Measurements from ENCODE around the gene HSD17B14. TPM values are rescaled to one million over a fixed set of nuclear protein-coding genes. Genes with fewer than 3 reads are reported as not detected.

HSD17B14 gene
- total and polyA plus RNA-seq, 4 donors: 3.7 to 12.6 (median 8.1) TPM

DNA sequence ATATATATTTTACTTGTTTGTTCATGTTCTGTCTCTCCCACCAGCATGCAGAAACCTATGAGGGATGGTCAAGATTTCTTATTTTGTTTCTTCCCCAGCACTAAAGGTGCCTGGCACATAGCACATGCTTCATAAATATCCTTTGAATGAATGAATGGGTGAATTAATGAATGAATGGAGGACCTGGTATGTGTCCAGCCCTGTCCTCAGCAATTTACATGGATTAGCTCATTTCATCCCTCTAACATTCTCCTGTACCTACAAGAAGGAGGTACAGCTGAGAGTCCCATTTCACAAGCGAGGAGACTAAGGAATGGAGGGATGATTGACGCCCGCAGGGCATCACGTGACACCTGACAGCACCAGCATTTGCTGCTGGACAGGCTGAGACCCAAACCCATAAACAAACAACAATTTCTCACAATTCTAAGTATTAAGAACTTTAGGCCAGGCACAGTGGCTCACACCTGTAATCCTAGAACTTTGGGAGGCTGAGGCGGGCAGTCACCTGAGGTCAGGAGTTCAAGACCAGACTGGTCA is 18.6 kb downstream of the HSD17B14 start:
- 92% methylated on average over 5 of the region's 5 CpGs for WGBS
- no peaks in the 10 kb centered on the region for H3K27me3 ChIP-seq (ENCODE audit: control insufficient read depth in 4 of 4, insufficient read depth in 4 of 4, low read length in 3 of 4)
- H3K9me3 ChIP-seq (ENCODE audit: control insufficient read depth in 4 of 4, low read length in 3 of 4): no peaks in the 10 kb centered on the region
- TF ChIP-seq, protein P1, sequence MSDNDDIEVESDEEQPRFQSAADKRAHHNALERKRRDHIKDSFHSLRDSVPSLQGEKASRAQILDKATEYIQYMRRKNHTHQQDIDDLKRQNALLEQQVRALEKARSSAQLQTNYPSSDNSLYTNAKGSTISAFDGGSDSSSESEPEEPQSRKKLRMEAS (IDR thresholded peaks at IDR 0.05): no peak
- TF ChIP-seq EGR1 (IDR thresholded peaks at IDR 0.05; ENCODE audit: low read depth in 2 of 2): no peak
- no peak for TF ChIP-seq NR2F2 (IDR thresholded peaks at IDR 0.05)
- TF ChIP-seq, protein P2, sequence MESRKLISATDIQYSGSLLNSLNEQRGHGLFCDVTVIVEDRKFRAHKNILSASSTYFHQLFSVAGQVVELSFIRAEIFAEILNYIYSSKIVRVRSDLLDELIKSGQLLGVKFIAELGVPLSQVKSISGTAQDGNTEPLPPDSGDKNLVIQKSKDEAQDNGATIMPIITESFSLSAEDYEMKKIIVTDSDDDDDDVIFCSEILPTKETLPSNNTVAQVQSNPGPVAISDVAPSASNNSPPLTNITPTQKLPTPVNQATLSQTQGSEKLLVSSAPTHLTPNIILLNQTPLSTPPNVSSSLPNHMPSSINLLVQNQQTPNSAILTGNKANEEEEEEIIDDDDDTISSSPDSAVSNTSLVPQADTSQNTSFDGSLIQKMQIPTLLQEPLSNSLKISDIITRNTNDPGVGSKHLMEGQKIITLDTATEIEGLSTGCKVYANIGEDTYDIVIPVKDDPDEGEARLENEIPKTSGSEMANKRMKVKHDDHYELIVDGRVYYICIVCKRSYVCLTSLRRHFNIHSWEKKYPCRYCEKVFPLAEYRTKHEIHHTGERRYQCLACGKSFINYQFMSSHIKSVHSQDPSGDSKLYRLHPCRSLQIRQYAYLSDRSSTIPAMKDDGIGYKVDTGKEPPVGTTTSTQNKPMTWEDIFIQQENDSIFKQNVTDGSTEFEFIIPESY (IDR thresholded peaks at IDR 0.05): no peak
- TF ChIP-seq SP1 (IDR thresholded peaks at IDR 0.05): no peak
- TF ChIP-seq FOXA2 (IDR thresholded peaks at IDR 0.05): no peak
- no peak for TF ChIP-seq GABPA (IDR thresholded peaks at IDR 0.05 in 1 of 2, conservative IDR thresholded peaks at IDR 0.05 in 1 of 2)
- no peak for TF ChIP-seq RAD21 (IDR thresholded peaks at IDR 0.05)
- TF ChIP-seq JUND (IDR thresholded peaks at IDR 0.05): no peak
- TF ChIP-seq YY1 (IDR thresholded peaks at IDR 0.05): no peak
- TF ChIP-seq HNF4G (IDR thresholded peaks at IDR 0.05): no peak
- TF ChIP-seq, protein P3, sequence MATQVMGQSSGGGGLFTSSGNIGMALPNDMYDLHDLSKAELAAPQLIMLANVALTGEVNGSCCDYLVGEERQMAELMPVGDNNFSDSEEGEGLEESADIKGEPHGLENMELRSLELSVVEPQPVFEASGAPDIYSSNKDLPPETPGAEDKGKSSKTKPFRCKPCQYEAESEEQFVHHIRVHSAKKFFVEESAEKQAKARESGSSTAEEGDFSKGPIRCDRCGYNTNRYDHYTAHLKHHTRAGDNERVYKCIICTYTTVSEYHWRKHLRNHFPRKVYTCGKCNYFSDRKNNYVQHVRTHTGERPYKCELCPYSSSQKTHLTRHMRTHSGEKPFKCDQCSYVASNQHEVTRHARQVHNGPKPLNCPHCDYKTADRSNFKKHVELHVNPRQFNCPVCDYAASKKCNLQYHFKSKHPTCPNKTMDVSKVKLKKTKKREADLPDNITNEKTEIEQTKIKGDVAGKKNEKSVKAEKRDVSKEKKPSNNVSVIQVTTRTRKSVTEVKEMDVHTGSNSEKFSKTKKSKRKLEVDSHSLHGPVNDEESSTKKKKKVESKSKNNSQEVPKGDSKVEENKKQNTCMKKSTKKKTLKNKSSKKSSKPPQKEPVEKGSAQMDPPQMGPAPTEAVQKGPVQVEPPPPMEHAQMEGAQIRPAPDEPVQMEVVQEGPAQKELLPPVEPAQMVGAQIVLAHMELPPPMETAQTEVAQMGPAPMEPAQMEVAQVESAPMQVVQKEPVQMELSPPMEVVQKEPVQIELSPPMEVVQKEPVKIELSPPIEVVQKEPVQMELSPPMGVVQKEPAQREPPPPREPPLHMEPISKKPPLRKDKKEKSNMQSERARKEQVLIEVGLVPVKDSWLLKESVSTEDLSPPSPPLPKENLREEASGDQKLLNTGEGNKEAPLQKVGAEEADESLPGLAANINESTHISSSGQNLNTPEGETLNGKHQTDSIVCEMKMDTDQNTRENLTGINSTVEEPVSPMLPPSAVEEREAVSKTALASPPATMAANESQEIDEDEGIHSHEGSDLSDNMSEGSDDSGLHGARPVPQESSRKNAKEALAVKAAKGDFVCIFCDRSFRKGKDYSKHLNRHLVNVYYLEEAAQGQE (IDR thresholded peaks at IDR 0.05): no peak
- TF ChIP-seq FOXA1 (IDR thresholded peaks at IDR 0.05): no peak
- TF ChIP-seq, protein P4, sequence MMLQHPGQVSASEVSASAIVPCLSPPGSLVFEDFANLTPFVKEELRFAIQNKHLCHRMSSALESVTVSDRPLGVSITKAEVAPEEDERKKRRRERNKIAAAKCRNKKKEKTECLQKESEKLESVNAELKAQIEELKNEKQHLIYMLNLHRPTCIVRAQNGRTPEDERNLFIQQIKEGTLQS (IDR thresholded peaks at IDR 0.05): no peak
- no peak for TF ChIP-seq HNF4A (conservative IDR thresholded peaks at IDR 0.05)
- TF ChIP-seq, protein P5, sequence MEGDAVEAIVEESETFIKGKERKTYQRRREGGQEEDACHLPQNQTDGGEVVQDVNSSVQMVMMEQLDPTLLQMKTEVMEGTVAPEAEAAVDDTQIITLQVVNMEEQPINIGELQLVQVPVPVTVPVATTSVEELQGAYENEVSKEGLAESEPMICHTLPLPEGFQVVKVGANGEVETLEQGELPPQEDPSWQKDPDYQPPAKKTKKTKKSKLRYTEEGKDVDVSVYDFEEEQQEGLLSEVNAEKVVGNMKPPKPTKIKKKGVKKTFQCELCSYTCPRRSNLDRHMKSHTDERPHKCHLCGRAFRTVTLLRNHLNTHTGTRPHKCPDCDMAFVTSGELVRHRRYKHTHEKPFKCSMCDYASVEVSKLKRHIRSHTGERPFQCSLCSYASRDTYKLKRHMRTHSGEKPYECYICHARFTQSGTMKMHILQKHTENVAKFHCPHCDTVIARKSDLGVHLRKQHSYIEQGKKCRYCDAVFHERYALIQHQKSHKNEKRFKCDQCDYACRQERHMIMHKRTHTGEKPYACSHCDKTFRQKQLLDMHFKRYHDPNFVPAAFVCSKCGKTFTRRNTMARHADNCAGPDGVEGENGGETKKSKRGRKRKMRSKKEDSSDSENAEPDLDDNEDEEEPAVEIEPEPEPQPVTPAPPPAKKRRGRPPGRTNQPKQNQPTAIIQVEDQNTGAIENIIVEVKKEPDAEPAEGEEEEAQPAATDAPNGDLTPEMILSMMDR (IDR thresholded peaks at IDR 0.05; ENCODE audit: low read depth, low read length, missing input control): no peak
- TF ChIP-seq RXRA (IDR thresholded peaks at IDR 0.05): no peak
- TF ChIP-seq TAF1 (conservative IDR thresholded peaks at IDR 0.05): no peak
- H3K36me3 ChIP-seq (ENCODE audit: control insufficient read depth in 4 of 4, insufficient read depth in 3 of 4, low read depth in 1 of 4, low read length in 3 of 4): peaks cover 0 to 7% (median 3%) of the 10 kb centered on the region in 4 donors
- no peak overlapping the region for H3K4me3 ChIP-seq (ENCODE audit: low read depth in 1 of 3, low read length in 3 of 3)
- no peak overlapping the region for H3K9ac ChIP-seq (ENCODE audit: low read depth in 1 of 2, low read length in 2 of 2)
- H3K4me1 ChIP-seq (ENCODE audit: control insufficient read depth in 4 of 4, insufficient read depth in 4 of 4, low read length in 3 of 4): peaks cover 10 to 40% (median 21%) of the 10 kb centered on the region in 4 donors
- no peak overlapping the region for H3K27ac ChIP-seq (ENCODE audit: low read depth in 1 of 2, low read length in 2 of 2)
- DNase-seq (ENCODE audit: low spot score): no peak
